HepG2 (cell line): ENCODE data around the gene AKAP8. TPM values are rescaled to one million over a fixed set of nuclear protein-coding genes. Genes with fewer than 3 reads are reported as not detected.

Source experiments
- ATF7-NPFF ChIP-seq: sonication (generic); formaldehyde crosslinking; IDR thresholded peaks from 2 replicates; pipeline ENCODE4 v1.8.1; 2023; ENCODE audit warnings: mild to moderate bottlenecking, low read depth, missing genetic modification reagents, moderate library complexity
- BRCA1 ChIP-seq: sonication (generic); formaldehyde crosslinking; IDR thresholded peaks from 2 replicates; pipeline ENCODE4 v1.4.0; 2020; ENCODE audit warnings: missing genetic modification reagents
- PTBP1 ChIP-seq: fragments of 200-400 bp; formaldehyde crosslinking; IDR thresholded peaks from 2 replicates; pipeline ENCODE4 v1.6.1; 2018; ENCODE audit warnings: low read length, low read depth; ENCODE audit not compliant: poor library complexity, severe bottlenecking
- RELA ChIP-seq: sonication (generic); formaldehyde crosslinking; IDR thresholded peaks from 2 replicates; pipeline ENCODE4 v1.4.0; 2020; ENCODE audit warnings: missing genetic modification reagents
- ZBED4 ChIP-seq: sonication (generic); formaldehyde crosslinking; IDR thresholded peaks from 2 replicates; pipeline ENCODE4 v1.4.0; 2020; ENCODE audit warnings: missing genetic modification reagents, borderline replicate concordance
- polyA plus RNA-seq, 8 experiments: library from polyadenylated mRNA; depleted of rRNA in 3 of 8; stranded (reverse) in 7 of 8; unstranded in 1 of 8; fragments of >200 nt; fragmentation: Illumina TruSeq in 4 of 8; extraction: Trizol in 4 of 8; gene quantifications; 2 replicates each; pipeline versions ENCODE4 v1.2.1 to v1.2.3, GENCODE V29; 2011 to 2016; ENCODE audit warnings: low read depth in 4 of 8, missing spikeins in 1 of 8, mixed read lengths in 1 of 8; ENCODE audit not compliant: insufficient read depth in 1 of 8
- total RNA-seq, 5 experiments: library from RNA; depleted of rRNA; stranded (reverse); fragments of >200 nt; fragmentation: Illumina TruSeq; extraction: Trizol; gene quantifications; 2 replicates each; pipeline ENCODE4 v1.2.3, GENCODE V29; 2016; ENCODE audit warnings: low read depth in 1 of 5
- TF ChIP-seq, protein P1 (sequence below): sonication (generic); formaldehyde crosslinking; IDR thresholded peaks from 2 replicates; pipeline ENCODE4 v1.8.1; 2023; ENCODE audit warnings: mild to moderate bottlenecking, missing genetic modification reagents
- TF ChIP-seq, protein P2 (sequence below): IDR thresholded peaks from 2 replicates; pipeline ENCODE4 v1.6.1; 2016; ENCODE audit warnings: low read depth, borderline replicate concordance

Gene AKAP8
- total and polyA plus RNA-seq, 2 of the 13 experiments (the other 11 are each of a cell fraction or from before 2014, with no cell fraction given): 15.9 to 22.1 TPM

DNA sequence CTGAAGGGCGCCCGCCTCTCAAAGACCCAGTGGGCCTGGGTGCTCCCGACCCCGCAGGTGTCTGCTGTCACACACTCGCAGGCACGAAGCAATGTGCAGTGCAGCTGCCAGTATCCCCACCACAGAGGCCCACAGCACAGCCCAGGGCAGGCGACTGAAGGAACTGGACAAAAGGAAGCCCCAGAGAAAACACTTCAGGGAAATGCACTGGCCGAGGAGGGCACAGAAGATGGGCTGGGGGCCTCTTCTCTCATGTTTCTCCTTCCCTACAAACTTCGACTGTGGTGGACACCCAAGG is 10.0 kb downstream of the AKAP8 start (continued):
- TF ChIP-seq, protein P1, sequence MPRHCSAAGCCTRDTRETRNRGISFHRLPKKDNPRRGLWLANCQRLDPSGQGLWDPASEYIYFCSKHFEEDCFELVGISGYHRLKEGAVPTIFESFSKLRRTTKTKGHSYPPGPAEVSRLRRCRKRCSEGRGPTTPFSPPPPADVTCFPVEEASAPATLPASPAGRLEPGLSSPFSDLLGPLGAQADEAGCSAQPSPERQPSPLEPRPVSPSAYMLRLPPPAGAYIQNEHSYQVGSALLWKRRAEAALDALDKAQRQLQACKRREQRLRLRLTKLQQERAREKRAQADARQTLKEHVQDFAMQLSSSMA: no peak
- no peak for TF ChIP-seq BRCA1 (CRISPR knock-in tag)
- no peak for TF ChIP-seq RELA (CRISPR knock-in tag)
- no peak for TF ChIP-seq ZBED4 (CRISPR knock-in tag)
- TF ChIP-seq PTBP1: no peak
- TF ChIP-seq, protein P2, sequence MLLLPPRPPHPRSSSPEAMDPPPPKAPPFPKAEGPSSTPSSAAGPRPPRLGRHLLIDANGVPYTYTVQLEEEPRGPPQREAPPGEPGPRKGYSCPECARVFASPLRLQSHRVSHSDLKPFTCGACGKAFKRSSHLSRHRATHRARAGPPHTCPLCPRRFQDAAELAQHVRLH (CRISPR knock-in tag): no peak
- TF ChIP-seq ATF7-NPFF (CRISPR knock-in tag): no peak
- TF ChIP-seq, all 625 proteins: peak for 0
